Thoracic aorta endothelial cell (primary cell): ENCODE measurements around the gene HBQ1. TPM values are rescaled to one million over a fixed set of nuclear protein-coding genes. Genes with fewer than 3 reads are reported as not detected.

Source experiments
- small RNA-seq: library from RNA; depleted of rRNA; stranded (forward); fragments of <200 nt; gene quantifications from one replicate; pipeline ENCODE3, GENCODE V24; 2012
- total RNA-seq: library from RNA; depleted of rRNA; stranded (reverse); fragments of >200 nt; gene quantifications from 2 replicates; pipeline ENCODE4 v1.2.3, GENCODE V29; 2012

The HBQ1 gene
- total RNA-seq = 0.40 TPM in 1 of 2 replicates, not detected in the other

DNA sequence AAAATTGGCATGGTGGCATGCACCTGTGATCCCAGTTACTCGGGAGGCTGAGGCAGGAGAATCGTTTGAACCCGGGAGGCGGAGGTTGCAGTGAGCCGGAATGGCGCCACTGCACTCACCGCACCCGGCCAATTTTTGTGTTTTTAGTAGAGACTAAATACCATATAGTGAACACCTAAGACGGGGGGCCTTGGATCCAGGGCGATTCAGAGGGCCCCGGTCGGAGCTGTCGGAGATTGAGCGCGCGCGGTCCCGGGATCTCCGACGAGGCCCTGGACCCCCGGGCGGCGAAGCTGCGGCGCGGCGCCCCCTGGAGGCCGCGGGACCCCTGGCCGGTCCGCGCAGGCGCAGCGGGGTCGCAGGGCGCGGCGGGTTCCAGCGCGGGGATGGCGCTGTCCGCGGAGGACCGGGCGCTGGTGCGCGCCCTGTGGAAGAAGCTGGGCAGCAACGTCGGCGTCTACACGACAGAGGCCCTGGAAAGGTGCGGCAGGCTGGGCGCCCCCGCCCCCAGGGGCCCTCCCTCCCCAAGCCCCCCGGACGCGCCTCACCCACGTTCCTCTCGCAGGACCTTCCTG is at the start of gene HBQ1:
TSS of gene HBQ1 (plus strand) at position 359 of the 575 bp plus-strand sequence. CDS start at position 387, 28 bp downstream.

DNA sequence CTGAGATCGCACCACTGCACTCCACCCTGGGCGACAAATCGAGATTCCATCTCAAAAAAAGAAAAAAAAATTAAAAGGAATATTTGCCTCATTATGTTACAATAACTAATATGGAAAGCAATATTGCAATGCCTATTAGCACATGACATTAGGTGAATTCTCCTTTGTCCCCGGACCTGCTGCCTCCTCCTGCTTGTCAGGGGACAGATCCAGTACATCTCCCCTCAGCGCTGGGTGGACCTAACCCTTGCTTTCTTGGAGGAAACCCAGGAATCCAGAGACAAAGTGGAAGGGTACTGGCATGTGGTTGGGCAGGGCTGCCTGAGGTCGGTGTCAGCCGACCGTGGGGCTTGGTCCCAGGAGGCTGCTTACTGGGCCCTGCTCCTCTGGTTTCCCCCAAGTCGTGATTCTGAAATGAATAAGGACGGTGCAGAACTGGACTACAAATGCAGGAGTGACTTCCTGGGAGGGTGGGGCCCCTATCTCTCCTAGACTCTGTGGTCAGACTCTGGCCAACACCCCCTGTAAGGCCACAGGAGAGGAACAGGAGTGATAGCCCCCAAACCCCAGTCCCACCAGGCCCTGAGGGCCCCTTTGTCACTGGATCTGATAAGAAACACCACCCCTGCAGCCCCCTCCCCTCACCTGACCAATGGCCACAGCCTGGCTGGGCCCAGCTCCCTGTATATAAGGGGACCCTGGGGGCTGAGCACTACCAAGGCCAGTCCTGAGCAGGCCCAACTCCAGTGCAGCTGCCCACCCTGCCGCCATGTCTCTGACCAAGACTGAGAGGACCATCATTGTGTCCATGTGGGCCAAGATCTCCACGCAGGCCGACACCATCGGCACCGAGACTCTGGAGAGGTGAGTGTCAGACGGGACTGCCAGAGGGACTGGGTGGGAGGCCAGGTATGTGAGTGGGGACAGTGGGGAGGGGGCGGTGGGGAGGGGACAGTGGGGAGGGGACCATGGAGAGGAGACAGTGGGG is 27.8 kb upstream of the HBQ1 start, which contains the start of gene HBZ:
TSS of gene HBZ (plus strand) at position 504 of the 988 bp plus-strand sequence. CDS start at position 770, 266 bp downstream.

DNA sequence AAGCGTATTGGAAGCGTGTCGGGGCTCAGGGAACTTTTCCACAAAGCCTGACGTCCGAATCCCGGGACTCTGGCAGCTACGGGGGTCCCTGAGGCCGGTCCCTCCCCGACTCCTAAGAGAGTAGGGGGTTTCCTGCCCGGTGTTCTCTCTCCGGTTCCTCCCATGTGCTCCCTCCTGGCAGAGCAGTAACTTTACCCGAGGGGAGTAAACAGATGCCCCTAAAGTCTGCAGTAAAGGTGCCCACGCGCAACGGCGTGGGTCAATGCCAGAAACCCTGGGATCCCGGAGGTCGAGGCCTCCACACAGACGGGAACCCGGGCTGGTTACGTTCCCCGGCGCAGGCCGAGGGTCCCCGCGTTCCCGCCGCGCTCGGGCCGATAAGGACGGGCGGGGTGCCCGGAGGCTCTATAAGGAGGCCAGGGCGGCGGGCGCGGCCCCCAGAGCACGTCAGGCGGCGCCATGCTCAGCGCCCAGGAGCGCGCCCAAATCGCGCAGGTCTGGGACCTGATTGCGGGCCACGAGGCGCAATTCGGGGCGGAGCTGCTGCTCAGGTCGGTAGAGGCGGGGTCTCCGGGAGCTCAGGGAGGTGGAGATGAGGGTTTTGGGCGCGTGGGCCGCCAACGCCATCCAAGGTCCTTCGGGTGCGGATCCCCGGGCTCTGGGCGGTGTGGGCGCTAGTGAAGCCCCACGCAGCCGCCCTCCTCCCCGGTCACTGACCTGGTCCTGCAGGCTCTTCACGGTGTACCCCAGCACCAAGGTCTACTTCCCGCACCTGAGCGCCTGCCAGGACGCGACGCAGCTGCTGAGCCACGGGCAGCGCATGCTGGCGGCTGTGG is 14.5 kb upstream of the HBQ1 start, which contains the start of gene HBM:
TSS of gene HBM (plus strand) at position 440 of the 836 bp plus-strand sequence. CDS start at position 460, 20 bp downstream.

DNA sequence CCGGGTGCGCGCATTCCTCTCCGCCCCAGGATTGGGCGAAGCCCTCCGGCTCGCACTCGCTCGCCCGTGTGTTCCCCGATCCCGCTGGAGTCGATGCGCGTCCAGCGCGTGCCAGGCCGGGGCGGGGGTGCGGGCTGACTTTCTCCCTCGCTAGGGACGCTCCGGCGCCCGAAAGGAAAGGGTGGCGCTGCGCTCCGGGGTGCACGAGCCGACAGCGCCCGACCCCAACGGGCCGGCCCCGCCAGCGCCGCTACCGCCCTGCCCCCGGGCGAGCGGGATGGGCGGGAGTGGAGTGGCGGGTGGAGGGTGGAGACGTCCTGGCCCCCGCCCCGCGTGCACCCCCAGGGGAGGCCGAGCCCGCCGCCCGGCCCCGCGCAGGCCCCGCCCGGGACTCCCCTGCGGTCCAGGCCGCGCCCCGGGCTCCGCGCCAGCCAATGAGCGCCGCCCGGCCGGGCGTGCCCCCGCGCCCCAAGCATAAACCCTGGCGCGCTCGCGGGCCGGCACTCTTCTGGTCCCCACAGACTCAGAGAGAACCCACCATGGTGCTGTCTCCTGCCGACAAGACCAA is 7.8 kb upstream of the HBQ1 start, which contains the start of gene HBA2:
TSS of gene HBA2 (plus strand) at position 503 of the 568 bp plus-strand sequence. CDS start at position 540, 37 bp downstream.

DNA sequence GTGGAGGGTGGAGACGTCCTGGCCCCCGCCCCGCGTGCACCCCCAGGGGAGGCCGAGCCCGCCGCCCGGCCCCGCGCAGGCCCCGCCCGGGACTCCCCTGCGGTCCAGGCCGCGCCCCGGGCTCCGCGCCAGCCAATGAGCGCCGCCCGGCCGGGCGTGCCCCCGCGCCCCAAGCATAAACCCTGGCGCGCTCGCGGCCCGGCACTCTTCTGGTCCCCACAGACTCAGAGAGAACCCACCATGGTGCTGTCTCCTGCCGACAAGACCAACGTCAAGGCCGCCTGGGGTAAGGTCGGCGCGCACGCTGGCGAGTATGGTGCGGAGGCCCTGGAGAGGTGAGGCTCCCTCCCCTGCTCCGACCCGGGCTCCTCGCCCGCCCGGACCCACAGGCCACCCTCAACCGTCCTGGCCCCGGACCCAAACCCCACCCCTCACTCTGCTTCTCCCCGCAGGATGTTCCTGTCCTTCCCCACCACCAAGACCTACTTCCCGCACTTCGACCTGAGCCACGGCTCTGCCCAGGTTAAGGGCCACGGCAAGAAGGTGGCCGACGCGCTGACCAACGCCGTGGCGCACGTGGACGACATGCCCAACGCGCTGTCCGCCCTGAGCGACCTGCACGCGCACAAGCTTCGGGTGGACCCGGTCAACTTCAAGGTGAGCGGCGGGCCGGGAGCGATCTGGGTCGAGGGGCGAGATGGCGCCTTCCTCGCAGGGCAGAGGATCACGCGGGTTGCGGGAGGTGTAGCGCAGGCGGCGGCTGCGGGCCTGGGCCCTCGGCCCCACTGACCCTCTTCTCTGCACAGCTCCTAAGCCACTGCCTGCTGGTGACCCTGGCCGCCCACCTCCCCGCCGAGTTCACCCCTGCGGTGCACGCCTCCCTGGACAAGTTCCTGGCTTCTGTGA is 3.5 kb upstream of the HBQ1 start, which contains the start of gene HBA1:
TSS of gene HBA1 (plus strand) at position 204 of the 906 bp plus-strand sequence. CDS start at position 241, 37 bp downstream.

DNA sequence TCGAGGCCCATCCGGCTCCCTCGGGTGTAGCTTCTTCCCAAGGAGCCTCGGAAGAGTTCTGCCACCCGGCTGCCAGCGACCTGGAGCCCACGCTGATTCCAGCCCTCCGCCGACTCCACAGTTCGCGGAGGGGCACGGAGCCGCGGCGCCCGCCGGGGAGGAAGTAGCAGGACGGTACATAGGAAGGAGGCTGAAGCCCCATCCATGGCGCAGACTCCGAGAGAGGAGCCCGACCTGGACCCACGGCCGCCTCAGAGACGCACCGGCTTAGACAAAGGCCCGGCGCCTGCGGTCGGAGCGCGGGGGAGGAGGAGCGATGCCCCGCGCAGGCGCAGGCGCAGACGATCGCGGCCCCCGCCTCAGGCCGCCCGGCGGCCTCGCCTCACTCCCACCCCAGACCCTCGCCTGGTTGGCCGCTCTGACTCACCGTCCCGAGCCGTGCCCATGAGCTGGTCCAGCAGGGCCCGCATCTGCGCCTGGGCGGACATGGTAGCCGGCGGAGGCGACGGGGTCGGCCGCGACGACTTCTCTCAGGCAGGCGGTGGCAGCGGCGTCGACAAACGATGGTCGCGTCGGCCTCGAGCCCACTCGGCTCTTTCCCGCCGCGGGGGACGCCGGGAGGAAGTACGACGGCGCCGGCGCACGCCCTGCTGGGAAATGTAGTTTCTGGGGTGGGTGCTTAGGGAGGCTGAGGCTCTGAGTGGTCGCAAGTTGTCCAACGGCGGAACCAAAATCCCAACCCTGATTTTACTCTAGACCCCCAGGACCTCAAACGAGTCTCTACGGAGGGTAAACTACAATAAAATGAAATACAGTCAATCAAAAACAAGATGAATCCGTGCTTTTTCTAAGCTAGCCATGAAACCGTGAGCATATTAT is 48.8 kb downstream of the HBQ1 start, which contains the start of gene LUC7L:
TSS of gene LUC7L (minus strand) at position 598 of the 879 bp plus-strand sequence. CDS start at position 488, 110 bp downstream.

Small RNAs within 50 kb of the gene (small RNA-seq; reads per million reads assigned to genes)
- gene RF00019 = not detected

Other genes starting within 250 kb of the HBQ1 start
- 6.3 and 7.3 TPM in 2 replicates for gene POLR3K, start 126.9 kb upstream of the HBQ1 start, total RNA-seq
- 26.7 and 29.0 TPM in 2 replicates for gene SNRNP25, start 126.6 kb upstream of the HBQ1 start, total RNA-seq
- gene RHBDF1, start 107.8 kb upstream of the HBQ1 start, total RNA-seq = 26.2 and 26.3 TPM in 2 replicates
- 82.7 and 84.4 TPM in 2 replicates for gene MPG, start 102.2 kb upstream of the HBQ1 start, total RNA-seq
- 10.1 and 14.4 TPM in 2 replicates for gene NPRL3, start 41.8 kb upstream of the HBQ1 start, total RNA-seq
- gene HBZ, start 27.8 kb upstream of the HBQ1 start, total RNA-seq = not detected in 2 replicates
- not detected in 2 replicates for gene HBM, start 14.5 kb upstream of the HBQ1 start, total RNA-seq
- gene HBA2, start 7.6 kb upstream of the HBQ1 start, total RNA-seq = not detected in 2 replicates
- not detected in 2 replicates for gene HBA1, start 3.8 kb upstream of the HBQ1 start, total RNA-seq
- 67.2 and 67.8 TPM in 2 replicates for gene LUC7L, start 49.0 kb downstream of the HBQ1 start, total RNA-seq
- gene FAM234A, start 54.4 kb downstream of the HBQ1 start, total RNA-seq = 62.6 and 66.9 TPM in 2 replicates
- 3.1 and 3.6 TPM in 2 replicates for gene RGS11, start 95.5 kb downstream of the HBQ1 start, total RNA-seq
- gene ARHGDIG, start 100.1 kb downstream of the HBQ1 start, total RNA-seq = 0.79 and 1.7 TPM in 2 replicates
- 0.29 and 0.66 TPM in 2 replicates for gene PDIA2, start 102.7 kb downstream of the HBQ1 start, total RNA-seq
- gene AXIN1, start 172.3 kb downstream of the HBQ1 start, total RNA-seq = 19.8 and 20.8 TPM in 2 replicates
- gene MRPL28, start 190.1 kb downstream of the HBQ1 start, total RNA-seq = 85.0 and 90.7 TPM in 2 replicates
- 56.7 and 57.8 TPM in 2 replicates for gene PGAP6, start 201.5 kb downstream of the HBQ1 start, total RNA-seq
- gene NME4, start 216.7 kb downstream of the HBQ1 start, total RNA-seq = 71.9 and 83.6 TPM in 2 replicates
- 12.2 and 16.1 TPM in 2 replicates for gene DECR2, start 221.4 kb downstream of the HBQ1 start, total RNA-seq
- 34.2 and 39.8 TPM in 2 replicates for gene RAB11FIP3, start 245.2 kb downstream of the HBQ1 start, total RNA-seq